ENCODE data around the gene LRRN3.

LRRN3 gene

DNA sequence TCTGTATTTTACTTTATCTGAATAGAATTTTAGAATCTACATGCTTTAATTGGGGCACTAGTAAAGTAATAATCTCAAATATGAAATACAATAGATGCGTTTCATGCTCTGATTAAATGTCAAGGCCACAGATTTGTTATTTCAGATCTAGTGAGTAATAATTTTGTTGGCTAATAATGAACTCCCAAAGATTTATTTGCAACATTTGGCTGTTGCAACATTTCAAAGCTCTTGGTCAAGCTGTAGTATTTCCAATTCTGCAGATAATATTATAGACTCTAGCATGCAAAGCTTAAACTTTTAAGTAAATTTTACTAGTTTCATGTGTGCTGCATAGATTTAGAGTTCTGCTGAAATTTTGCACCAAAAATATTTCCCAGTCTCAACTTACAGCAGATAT lies 16.7 kb downstream of the LRRN3 start:
- no peak for DNase-seq

DNA sequence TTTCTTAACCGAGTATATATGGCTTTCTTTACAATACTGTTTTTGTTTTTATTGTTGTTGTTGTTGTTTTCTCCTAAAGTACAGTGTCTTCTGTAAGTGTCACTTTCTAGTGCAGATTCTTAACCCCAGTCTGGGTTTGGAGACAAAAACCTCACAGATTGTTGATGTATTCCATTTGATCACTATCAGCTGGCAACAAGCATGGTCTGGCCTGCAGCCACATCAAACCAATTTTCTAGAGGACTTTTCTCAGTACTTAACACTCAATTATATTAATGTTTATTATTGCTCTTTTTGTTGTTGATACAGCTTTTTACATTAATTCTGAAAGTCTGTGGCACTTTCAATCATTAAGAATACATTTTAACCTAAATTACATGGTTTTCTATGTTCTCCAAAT lies 17.1 kb downstream of the LRRN3 start:
- DNase-seq, result no peak

GRCh38 chr7:111108496-111108895 lies 17.6 kb downstream of the LRRN3 start:
- no peak for DNase-seq

DNA sequence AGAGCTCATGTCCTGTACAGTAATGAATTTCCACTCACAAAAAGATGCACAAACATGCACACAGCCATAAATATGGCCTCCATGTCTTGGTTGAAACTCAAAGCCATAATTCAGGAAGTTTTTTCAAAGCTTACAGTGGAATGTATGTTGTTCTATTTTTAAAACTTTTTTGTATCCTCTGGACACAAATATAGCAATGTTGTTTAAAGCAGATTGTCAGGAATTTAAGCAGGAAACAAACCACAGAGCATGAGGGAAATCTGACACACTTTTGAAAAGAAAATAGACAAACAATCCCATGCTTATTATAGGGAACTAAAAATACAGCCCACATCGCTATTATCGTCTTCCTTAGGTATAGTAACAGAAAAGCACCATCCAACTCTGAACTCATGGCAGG lies 21.5 kb downstream of the LRRN3 start:
- no peak for DNase-seq

- no peak for DNase-seq
Measured at GRCh38 chr7:111113263-111114017, 22.5 kb downstream of the LRRN3 start.

GRCh38 chr7:111115966-111116365 lies 25.0 kb downstream of the LRRN3 start:
- DNase-seq, result no peak

DNA sequence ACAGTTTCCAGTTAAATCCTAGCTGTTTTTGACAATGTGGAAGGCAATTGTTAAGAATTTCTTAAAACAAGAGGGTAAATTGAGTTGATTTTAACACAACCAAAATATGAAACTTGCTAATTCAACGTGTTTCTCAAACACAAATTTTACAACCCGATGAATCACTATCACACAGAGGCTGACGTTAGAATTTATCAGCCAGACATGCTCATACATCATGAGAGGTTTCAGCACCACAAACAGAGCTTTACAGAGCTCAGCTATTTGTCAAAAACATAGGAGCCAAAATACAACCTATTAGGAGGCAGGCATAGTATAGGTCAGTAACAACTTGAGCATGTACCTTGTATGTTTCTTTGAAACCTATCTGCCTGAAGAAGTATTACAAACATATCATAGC lies 36.1 kb downstream of the LRRN3 start:
- no peak for DNase-seq

DNA sequence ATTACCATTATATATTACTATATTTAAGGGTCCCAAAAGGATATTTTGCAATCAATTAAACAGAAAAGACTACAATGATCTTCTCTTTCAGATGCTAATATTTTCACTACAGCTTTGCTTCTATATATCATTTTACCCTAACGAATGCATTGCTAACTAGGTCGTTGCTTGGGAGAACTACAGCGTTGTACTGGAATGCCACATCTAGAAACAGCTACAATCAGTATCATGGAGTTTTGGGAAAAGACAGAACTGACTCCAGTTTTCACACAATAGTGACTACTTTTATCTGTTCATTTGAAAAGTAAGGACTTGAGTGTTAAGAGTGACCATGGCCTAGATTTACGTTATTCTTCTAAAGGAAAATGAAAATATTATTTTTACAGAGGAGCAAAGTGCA lies 38.5 kb downstream of the LRRN3 start:
- no peak for DNase-seq

GRCh38 chr7:111132833-111133232 lies 41.9 kb downstream of the LRRN3 start:
- no peak for DNase-seq

DNA sequence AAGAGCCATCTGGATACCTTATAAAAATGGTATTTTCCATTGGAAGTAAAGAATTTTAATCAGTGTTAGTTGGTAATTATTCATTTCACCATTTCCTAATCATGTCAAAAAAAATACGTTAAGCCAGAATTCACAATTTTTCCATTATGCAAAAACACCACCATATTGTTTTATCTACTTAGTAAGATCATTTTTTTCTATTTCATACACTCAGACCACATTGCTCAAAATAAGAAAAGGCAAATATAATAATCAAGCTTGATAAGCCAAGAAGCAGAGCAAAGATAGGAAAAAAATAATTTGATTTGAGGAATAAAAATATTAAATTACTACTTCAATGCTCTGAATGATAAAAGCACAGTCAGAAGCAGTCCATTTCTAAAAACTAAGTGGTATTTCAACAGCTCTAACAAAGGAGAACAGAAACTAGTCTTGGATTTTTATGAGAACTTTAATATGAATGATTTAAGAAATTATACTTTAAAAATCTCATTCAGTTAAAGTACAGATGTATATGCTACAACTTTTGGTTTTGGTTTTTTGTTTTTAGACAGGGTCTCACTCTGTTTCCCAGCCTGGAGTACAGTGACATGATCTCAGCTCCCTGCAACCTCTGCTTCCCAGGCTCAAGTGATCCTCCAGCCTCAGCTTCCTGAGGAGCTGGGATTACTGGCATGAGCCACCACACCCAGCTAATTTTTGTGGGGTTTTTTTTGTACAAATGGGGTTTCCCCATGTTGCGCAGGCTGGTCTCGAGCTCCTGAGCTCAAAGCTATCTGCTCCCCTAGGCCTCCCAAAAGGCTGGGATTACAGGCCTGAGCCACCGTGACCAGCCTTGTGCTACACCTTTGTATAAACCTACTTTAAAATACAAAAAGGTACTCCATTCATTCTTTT lies 46.6 kb downstream of the LRRN3 start:
- DNase-seq, result no peak

GRCh38 chr7:111138193-111138569 lies 47.3 kb downstream of the LRRN3 start:
- DNase-seq, result no peak

DNA sequence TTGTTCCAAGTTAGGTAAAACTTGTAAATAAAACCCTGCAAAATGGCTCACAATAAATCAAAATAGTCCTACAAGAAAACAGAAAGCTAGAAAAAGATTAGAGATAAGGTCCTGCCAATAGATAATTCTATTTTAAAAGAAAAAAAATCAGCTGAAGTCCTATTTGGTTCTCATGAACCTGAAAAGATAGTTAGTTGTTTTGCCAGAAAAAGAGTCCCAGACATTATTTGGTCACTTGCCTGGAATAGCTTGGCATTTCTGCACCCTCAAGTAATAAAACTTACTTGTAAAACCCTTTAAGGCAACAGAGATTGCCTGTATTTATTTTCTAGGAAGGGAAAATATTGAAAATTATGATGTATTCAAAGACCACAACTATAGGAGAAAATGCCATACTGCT lies 47.7 kb downstream of the LRRN3 start:
- DNase-seq, result no peak

DNA sequence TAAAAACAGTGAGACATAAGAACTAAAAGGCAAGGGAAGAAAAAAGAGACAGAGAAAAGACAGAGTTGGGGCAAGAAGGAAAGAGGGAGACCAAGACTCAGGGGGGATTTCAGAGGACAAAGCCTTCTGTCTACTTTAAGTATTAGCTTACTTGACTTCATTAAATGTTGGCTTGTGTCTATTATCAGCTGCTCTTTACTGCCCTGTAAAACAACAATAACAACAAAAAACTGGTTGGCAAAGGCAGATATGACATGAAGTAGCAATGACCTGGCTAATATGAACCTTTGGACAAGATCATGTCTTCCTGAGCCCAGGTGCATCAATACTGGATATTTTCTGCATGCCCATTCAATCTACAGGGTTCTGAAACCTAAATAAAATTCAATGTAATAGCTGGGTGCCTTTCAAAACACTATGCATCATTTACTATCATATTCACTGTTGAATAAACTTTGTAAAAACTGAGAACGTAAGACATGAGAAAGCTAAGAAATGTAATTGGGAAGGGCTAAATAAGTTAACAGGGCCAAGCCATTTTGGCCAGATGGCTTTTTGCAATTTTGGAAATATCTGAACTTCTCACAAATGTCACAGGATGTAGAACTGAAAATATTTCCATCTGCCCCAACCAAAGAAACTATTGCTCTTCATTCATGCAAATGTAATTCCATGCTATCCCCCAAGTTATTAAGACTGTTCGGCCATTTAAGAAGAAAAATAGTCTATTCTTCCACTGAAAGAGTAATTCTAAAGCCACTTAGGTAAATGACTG lies 49.4 kb downstream of the LRRN3 start:
- DNase-seq, result no peak

- DNase-seq, result no peak
Measured at GRCh38 chr7:111145472-111145871, 54.5 kb downstream of the LRRN3 start.

DNA sequence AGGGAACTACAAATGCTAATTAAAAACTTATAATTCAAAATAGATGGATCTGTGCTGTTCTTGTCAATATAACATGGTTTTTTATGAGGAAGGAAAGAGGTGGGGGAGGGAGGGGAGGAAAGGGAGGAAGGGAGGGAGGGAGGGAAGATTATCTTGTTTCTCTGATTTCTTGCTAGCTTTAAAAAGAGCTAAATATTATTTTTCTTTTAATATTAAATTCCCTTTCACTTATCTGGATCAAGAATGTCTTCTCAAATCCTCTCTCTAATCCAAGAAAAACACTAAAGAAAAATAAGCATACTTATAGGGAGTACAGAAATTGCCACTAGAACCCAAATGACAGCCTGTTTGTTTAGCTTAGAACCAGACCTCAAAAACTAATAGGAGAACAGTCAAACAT lies 55.2 kb downstream of the LRRN3 start:
- DNase-seq, result no peak

GRCh38 chr7:111147708-111148533 lies 57.0 kb downstream of the LRRN3 start:
- no peak for DNase-seq

- DNase-seq, result no peak
Measured at GRCh38 chr7:111150709-111151108, 59.8 kb downstream of the LRRN3 start.

GRCh38 chr7:111159426-111159825 lies 68.5 kb downstream of the LRRN3 start:
- no peak for DNase-seq

DNA sequence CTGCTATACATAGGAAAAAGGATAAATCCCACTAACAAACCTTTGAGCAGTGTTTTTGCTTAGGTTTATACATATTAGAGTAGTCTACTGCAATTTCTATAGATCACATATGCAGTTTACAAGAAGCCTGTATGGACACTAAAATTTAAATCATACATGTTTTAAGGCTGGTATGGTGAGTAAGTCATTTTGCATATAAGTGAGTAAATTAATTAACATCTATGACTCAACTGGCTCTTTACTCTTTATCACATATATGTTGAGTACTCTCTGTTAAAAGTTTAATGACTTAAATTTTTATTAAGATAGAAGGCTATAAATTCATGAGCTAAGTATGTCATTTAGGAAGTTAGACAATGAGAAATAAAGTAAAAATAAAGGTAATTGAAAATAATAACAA lies 69.4 kb downstream of the LRRN3 start:
- no peak for DNase-seq

GRCh38 chr7:111162692-111163091 lies 71.8 kb downstream of the LRRN3 start:
- no peak for DNase-seq

- DNase-seq, result no peak
Measured at GRCh38 chr7:111164442-111164841, 73.5 kb downstream of the LRRN3 start.

GRCh38 chr7:111168182-111168581 lies 77.3 kb downstream of the LRRN3 start:
- DNase-seq, result peak; percentile 37 to 58

All from SHP77 (cell line).